DND-41 (cell line): Measurements from ENCODE around the gene LHX2.

ENCODE experiments used
- ATAC-seq: fragments of 200-7000 bp; cut with Tn5 transposase; 3 replicates; pipeline ENCODE4 v1.9.1; 2021; ENCODE audit warnings: low read depth; ENCODE audit not compliant: insufficient read depth
- DNase-seq: peaks from one replicate; pipeline ENCODE4 v3.0.0-alpha.2; 2020
- H2AFZ ChIP-seq: 2 replicates; pipeline ENCODE4 v1.6.0; 2012; ENCODE audit warnings: low read depth, low read length
- H3K27ac ChIP-seq: 2 replicates; pipeline ENCODE4 v1.5.1; 2012; ENCODE audit warnings: low read length, inconsistent platforms
- H3K27me3 ChIP-seq: fragments of 200-600 bp; sonication (generic); 2 replicates; pipeline ENCODE4 v1.6.0; 2012; ENCODE audit warnings: low read length, mild to moderate bottlenecking, inconsistent platforms; ENCODE audit not compliant: insufficient read depth, poor library complexity
- H3K36me3 ChIP-seq: 2 replicates; pipeline ENCODE4 v1.5.1; 2012; ENCODE audit warnings: low read length, inconsistent platforms; ENCODE audit not compliant: insufficient read depth
- H3K4me1 ChIP-seq: 2 replicates; pipeline ENCODE4 v1.5.1; 2012; ENCODE audit warnings: mild to moderate bottlenecking, low read length; ENCODE audit not compliant: insufficient read depth
- H3K4me2 ChIP-seq: 2 replicates; pipeline ENCODE4 v1.6.0; 2012; ENCODE audit warnings: mild to moderate bottlenecking, moderate library complexity, low read length, inconsistent platforms; ENCODE audit not compliant: insufficient read depth
- H3K4me3 ChIP-seq, 2 experiments: fragments of 200-600 bp in 1 of 2; shearing (Covaris generic) in 1 of 2; 2 replicates each; pipeline ENCODE4 v1.5.1; 2012 to 2016; ENCODE audit warnings: inconsistent platforms in 2 of 2, low read length in 2 of 2, mild to moderate bottlenecking in 2 of 2, low read depth in 1 of 2, moderate library complexity in 1 of 2
- H3K79me2 ChIP-seq: 2 replicates; pipeline ENCODE4 v1.6.0; 2012; ENCODE audit warnings: low read length, inconsistent platforms; ENCODE audit not compliant: insufficient read depth
- H3K9ac ChIP-seq: 2 replicates; pipeline ENCODE4 v1.6.0; 2012; ENCODE audit warnings: low read depth, mild to moderate bottlenecking, inconsistent platforms, low read length, moderate library complexity
- H3K9me3 ChIP-seq: 2 replicates; pipeline ENCODE4 v1.5.1; 2012; ENCODE audit warnings: low read length, moderate library complexity, mild to moderate bottlenecking, inconsistent platforms; ENCODE audit not compliant: insufficient read depth, severe bottlenecking
- H4K20me1 ChIP-seq: 2 replicates; pipeline ENCODE4 v1.6.0; 2012; ENCODE audit warnings: low read length; ENCODE audit not compliant: insufficient read depth
- EZH2 ChIP-seq: IDR thresholded peaks from 3 replicates; pipeline ENCODE4 v1.6.1; 2012; ENCODE audit warnings: borderline replicate concordance, low read depth, mild to moderate bottlenecking, moderate library complexity, low read length, inconsistent platforms; ENCODE audit not compliant: severe bottlenecking
- TF ChIP-seq, protein P1 (sequence below): IDR thresholded peaks from 2 replicates; pipeline ENCODE4 v1.5.1; 2012; ENCODE audit warnings: borderline replicate concordance, low read length, moderate library complexity, mild to moderate bottlenecking; ENCODE audit not compliant: poor library complexity, severe bottlenecking; ENCODE audit errors: extremely low read depth

Gene LHX2

DNA sequence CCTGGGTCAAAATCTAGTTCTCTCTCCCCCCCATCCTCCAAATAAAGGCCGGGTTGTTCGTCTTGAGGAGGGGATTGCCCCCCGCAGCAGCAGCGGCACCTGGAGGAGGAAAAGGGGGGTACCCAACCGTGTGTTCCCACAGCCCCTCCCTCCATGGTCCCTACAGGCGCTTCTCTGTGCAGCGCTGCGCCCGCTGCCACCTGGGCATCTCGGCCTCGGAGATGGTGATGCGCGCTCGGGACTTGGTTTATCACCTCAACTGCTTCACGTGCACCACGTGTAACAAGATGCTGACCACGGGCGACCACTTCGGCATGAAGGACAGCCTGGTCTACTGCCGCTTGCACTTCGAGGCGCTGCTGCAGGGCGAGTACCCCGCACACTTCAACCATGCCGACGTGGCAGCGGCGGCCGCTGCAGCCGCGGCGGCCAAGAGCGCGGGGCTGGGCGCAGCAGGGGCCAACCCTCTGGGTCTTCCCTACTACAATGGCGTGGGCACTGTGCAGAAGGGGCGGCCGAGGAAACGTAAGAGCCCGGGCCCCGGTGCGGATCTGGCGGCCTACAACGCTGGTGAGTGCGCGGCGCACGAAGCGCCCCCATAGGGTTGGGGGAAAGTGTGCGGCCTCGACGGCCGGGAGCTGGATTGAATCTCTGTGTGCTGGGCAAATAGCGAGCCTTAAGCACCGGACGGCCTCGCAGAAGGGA lies 3.5 kb downstream of the LHX2 start:
- H3K4me3 ChIP-seq, result no peak overlapping the region
- H3K9me3 ChIP-seq, result no peaks in the 10 kb centered on the region
- no peaks in the 10 kb centered on the region for H3K4me1 ChIP-seq
- no peak overlapping the region for H3K9ac ChIP-seq
- ATAC-seq (no peak), DNase-seq (no peak)
- H4K20me1 ChIP-seq, result no peaks in the 10 kb centered on the region
- H3K36me3 ChIP-seq, result no peaks in the 10 kb centered on the region
- no peak overlapping the region for H3K4me2 ChIP-seq
- TF ChIP-seq, protein P1, sequence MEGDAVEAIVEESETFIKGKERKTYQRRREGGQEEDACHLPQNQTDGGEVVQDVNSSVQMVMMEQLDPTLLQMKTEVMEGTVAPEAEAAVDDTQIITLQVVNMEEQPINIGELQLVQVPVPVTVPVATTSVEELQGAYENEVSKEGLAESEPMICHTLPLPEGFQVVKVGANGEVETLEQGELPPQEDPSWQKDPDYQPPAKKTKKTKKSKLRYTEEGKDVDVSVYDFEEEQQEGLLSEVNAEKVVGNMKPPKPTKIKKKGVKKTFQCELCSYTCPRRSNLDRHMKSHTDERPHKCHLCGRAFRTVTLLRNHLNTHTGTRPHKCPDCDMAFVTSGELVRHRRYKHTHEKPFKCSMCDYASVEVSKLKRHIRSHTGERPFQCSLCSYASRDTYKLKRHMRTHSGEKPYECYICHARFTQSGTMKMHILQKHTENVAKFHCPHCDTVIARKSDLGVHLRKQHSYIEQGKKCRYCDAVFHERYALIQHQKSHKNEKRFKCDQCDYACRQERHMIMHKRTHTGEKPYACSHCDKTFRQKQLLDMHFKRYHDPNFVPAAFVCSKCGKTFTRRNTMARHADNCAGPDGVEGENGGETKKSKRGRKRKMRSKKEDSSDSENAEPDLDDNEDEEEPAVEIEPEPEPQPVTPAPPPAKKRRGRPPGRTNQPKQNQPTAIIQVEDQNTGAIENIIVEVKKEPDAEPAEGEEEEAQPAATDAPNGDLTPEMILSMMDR, result no peak
- TF ChIP-seq EZH2, result no peak
- H3K27me3 ChIP-seq, result peaks cover 5% of the 10 kb centered on the region
- H2AFZ ChIP-seq, result no peak overlapping the region
- H3K79me2 ChIP-seq, result no peaks in the 10 kb centered on the region
- no peak overlapping the region for H3K27ac ChIP-seq

DNA sequence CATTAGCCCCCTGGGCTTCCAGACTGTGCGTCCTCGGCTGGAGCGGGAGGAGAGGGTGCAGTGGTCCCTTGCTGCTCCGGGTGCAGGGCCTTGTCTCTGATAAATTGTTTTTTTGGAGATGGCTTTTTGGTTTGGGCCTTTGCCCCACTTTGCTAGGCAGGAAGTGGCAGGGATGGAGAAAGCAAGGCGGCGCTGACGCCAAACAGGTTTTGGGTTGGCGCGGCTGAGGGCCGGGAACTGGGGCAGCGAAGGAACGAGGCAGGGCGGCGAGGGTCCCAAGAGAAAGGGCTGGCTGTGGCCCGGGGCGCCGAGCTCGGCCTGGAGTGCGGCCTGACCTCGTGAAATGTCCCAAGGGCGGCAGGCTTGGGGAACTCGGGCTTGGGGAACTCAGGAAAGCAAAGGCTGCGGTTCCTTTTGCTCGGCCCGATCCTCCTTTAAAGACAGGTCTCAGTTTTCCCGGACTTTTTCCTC lies 4.1 kb downstream of the LHX2 start:
- H3K4me2 ChIP-seq, result no peak overlapping the region
- ATAC-seq, result no peak

DNA sequence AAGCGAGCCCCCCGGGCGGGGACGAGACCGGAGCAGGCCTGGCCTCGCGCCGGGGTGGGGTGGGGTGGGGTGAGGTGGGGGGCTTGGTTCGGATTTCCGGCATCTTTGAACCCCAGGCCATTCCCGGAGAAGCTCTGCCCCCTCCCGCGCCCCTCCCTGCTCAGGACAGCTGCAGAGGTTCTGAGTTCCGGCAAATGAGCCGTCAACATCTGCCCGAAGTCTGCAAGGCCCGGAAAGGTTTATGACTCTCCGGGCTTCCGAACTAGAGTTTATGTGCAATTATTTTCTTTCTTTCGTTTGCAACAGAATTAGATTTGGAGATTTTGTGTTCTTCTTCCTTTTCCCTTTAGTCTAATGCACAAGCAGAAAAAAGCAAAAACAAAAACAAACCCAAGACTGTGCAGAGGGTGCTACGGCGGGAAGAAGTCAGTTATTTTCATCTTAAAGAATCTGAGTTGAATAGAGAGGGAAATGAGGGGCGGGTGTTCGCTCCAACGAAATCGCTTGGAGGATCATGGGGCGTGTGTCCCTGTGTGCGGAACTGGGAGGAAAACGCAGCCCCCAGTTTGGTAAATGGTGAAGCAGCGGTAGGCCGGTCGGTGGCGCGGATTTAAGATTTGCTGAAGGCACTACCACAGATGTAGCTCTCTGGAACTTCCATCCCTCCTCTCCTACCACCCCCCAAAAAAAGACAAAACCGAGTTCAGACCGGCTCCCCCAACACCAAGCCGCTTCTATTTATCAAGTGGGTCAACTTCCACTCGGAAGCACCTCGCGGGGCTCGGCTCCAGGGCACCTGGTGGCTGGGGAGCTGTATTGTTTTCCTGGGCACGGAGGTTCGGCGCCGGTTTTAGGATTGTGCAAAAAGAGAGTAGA lies 4.8 kb downstream of the LHX2 start:
- H3K4me3 ChIP-seq, result no peak overlapping the region
- no peaks in the 10 kb centered on the region for H3K9me3 ChIP-seq
- ATAC-seq (no peak), DNase-seq (no peak)
- H3K9ac ChIP-seq, result no peak overlapping the region
- H3K4me2 ChIP-seq, result no peak overlapping the region
- no peaks in the 10 kb centered on the region for H4K20me1 ChIP-seq
- TF ChIP-seq EZH2, result no peak
- TF ChIP-seq, protein P1, result no peak
- peaks cover 12% of the 10 kb centered on the region for H3K27me3 ChIP-seq
- no peaks in the 10 kb centered on the region for H3K79me2 ChIP-seq
- H3K36me3 ChIP-seq, result no peaks in the 10 kb centered on the region
- H2AFZ ChIP-seq, result no peak overlapping the region
- H3K27ac ChIP-seq, result no peak overlapping the region
- no peaks in the 10 kb centered on the region for H3K4me1 ChIP-seq

More for the DNA sequence above, 4.1 kb downstream of the LHX2 start:
- no peaks in the 10 kb centered on the region for H3K4me1 ChIP-seq
- no peaks in the 10 kb centered on the region for H3K36me3 ChIP-seq
- no peaks in the 10 kb centered on the region for H3K9me3 ChIP-seq
- no peak overlapping the region for H3K9ac ChIP-seq
- peaks cover 11% of the 10 kb centered on the region for H3K27me3 ChIP-seq
- DNase-seq, result no peak
- TF ChIP-seq EZH2, result no peak
- TF ChIP-seq, protein P1, result no peak
- no peak overlapping the region for H3K27ac ChIP-seq
- H3K4me3 ChIP-seq, result no peak overlapping the region
- no peaks in the 10 kb centered on the region for H4K20me1 ChIP-seq
- no peak overlapping the region for H2AFZ ChIP-seq
- no peaks in the 10 kb centered on the region for H3K79me2 ChIP-seq
